Adrenal gland (tissue), 12 donors: ENCODE data around the gene SGK2. TPM values are rescaled to one million over a fixed set of nuclear protein-coding genes. Genes with fewer than 3 reads are reported as not detected.

Experiments
- DNase-seq, 7 donors: peaks; one replicate each; pipeline ENCODE4 v3.0.0-alpha.2; 2019 to 2020
- H3K27ac ChIP-seq, 5 donors: fragments of 200-600 bp; sonication (generic) in 4 of 5; 1 replicate in 3 of 5; 2 replicates in 2 of 5; pipeline versions ENCODE4 v1.5.1 to v1.8.0; 2016 to 2020; ENCODE audit warnings: mild to moderate bottlenecking in 1 of 5
- H3K27me3 ChIP-seq: fragments of 200-600 bp; 2 replicates; pipeline ENCODE4 v1.8.0; 2021
- H3K36me3 ChIP-seq, 2 donors: fragments of 200-600 bp; replicated peaks in 1 of 2; 1 replicate in 1 of 2; 2 replicates in 1 of 2; pipeline versions ENCODE4 v1.5.1 to v1.8.0; 2018 to 2022
- H3K4me1 ChIP-seq, 2 donors: fragments of 200-600 bp; replicated peaks in 1 of 2; 1 replicate in 1 of 2; 2 replicates in 1 of 2; pipeline versions ENCODE4 v1.5.1 to v1.8.0; 2018 to 2021
- H3K4me3 ChIP-seq, 4 donors: fragments of 200-600 bp; sonication (generic) in 3 of 4; one replicate each; pipeline ENCODE4 v1.5.1; 2016 to 2018
- H3K9me3 ChIP-seq, 3 donors: fragments of 200-600 bp; sonication (generic) in 1 of 3; replicated peaks in 1 of 3; 1 replicate in 2 of 3; 2 replicates in 1 of 3; pipeline versions ENCODE4 v1.5.1 to v1.8.0; 2016 to 2021
- CTCF ChIP-seq, 6 experiments: fragments of 450-650 bp in 4 of 6; fragments of 200-600 bp in 2 of 6; sonication (generic) in 1 of 6; IDR thresholded peaks; 1 replicate in 5 of 6; 2 replicates in 1 of 6; pipeline versions ENCODE4 v1.5.1 to v1.8.0; 2016 to 2021; ENCODE audit warnings: antibody characterized with exemption in 6 of 6, mild to moderate bottlenecking in 2 of 6, moderate library complexity in 1 of 6
- POLR2A ChIP-seq, 2 donors: fragments of 450-650 bp; IDR thresholded peaks; one replicate each; pipeline ENCODE4 v1.6.1; 2017; ENCODE audit warnings: antibody characterized with exemption in 2 of 2, mild to moderate bottlenecking in 2 of 2, moderate library complexity in 1 of 2
- whole genome bisulfite sequencing, 4 donors: extraction: QIAGEN DNeasy Blood & Tissue Kit in 2 of 4; methylation state at CpG; one replicate each; pipeline versions ENCODE4 v1.1.5 to v1.1.7; 2013 to 2017; 5-methylcytosine and 5-hydroxymethylcytosine counted together
- intact Hi-C, 2 donors: fragments of 100-400 bp; cut with DNase I; formaldehyde crosslinking; loops; one replicate each; pipeline versions ENCODE4 v1.14.1 to v1.15.0; 2022 to 2023
- polyA plus RNA-seq, 3 donors: library from polyadenylated mRNA; stranded (reverse); fragments of 200-250 nt in 2 of 3; fragments of 350-450 nt in 1 of 3; fragmentation: Illumina TruSeq in 1 of 3; extraction: RNeasy Lipid Tissue Mini Kit (QIAGEN cat#74804) in 1 of 3; gene quantifications; one replicate each; pipeline ENCODE4 v1.2.3, GENCODE V29; 2013 to 2014
- total RNA-seq, 9 donors: library from RNA; depleted of rRNA in 4 of 9; stranded (reverse); fragments of >200 nt in 4 of 9; fragments of 120-200 nt in 1 of 9; fragmentation: NEBNext Ultra II Directional in 1 of 9; extraction: Animal tissue kit (Norgen Biotek cat#: 25700) in 1 of 9; gene quantifications; one replicate each; pipeline versions ENCODE4 v1.1.0 to v1.2.4, GENCODE V29; 2013 to 2023
- donor health status: healthy with polysubstance abuse.
- donor health status: Bipolar disorder and iron deficiency.
- donor health status: DM: yes; HTN: yes; CAD: no.
- donor health status: DM: no; HTN: no; CAD: no.
- donor health status: DM: no; HTN: no; CAD: no.
- donor health status: DM: yes; HTN: yes; CAD: no.

Gene SGK2
- total and polyA plus RNA-seq, 12 donors: 0.38 to 4.9 (median 1.3) TPM; not detected in 2

GRCh38 chr20:43516251-43516824, 42.5 kb upstream of the SGK2 start:
- Histone ChIP-seq H3K36me3 (no peaks in the 10 kb centered on the region), H3K4me3 (no peak overlapping the region), H3K9me3 (no peaks in the 10 kb centered on the region), H3K4me1 (no peaks in the 10 kb centered on the region), H3K27me3 (no peaks in the 10 kb centered on the region), H3K27ac (no peak overlapping the region)
- WGBS, 4 donors: 94 to 100% (median 96%) methylated on average over 1 of the region's 1 CpG
- DNase-seq: no peak
- TF ChIP-seq POLR2A (IDR thresholded peaks at IDR 0.05): no peak
- no peak for TF ChIP-seq CTCF (IDR thresholded peaks at IDR 0.05)
- intact Hi-C loops: no loop called here

GRCh38 chr20:43520074-43520630, 38.7 kb upstream of the SGK2 start:
- no peaks in the 10 kb centered on the region for H3K27me3 ChIP-seq
- H3K27ac ChIP-seq: no peak overlapping the region
- no peak for DNase-seq
- 93 to 100% (median 97%) methylated on average over 1 of the region's 1 CpG for WGBS, 4 donors
- no peaks in the 10 kb centered on the region for H3K4me1 ChIP-seq
- intact Hi-C loops: no loop called here
- H3K36me3 ChIP-seq: no peaks in the 10 kb centered on the region
- TF ChIP-seq POLR2A (IDR thresholded peaks at IDR 0.05) (no peak), CTCF (IDR thresholded peaks at IDR 0.05) (no peak)
- H3K4me3 ChIP-seq: no peak overlapping the region
- no peaks in the 10 kb centered on the region for H3K9me3 ChIP-seq

- 79 to 95% (median 88%) methylated on average over 5 of the region's 5 CpGs for WGBS, 4 donors
- Histone ChIP-seq H3K36me3 (no peaks in the 10 kb centered on the region), H3K4me1 (no peaks in the 10 kb centered on the region), H3K9me3 (no peaks in the 10 kb centered on the region), H3K27ac (no peak overlapping the region), H3K27me3 (no peaks in the 10 kb centered on the region), H3K4me3 (no peak overlapping the region)
- DNase-seq: no peak
- intact Hi-C loops: no loop called here
- TF ChIP-seq POLR2A (IDR thresholded peaks at IDR 0.05) (no peak), CTCF (IDR thresholded peaks at IDR 0.05) (no peak)
Measured at GRCh38 chr20:43525021-43525420, 33.8 kb upstream of the SGK2 start.

- Histone ChIP-seq H3K4me3 (no peak overlapping the region), H3K36me3 (no peaks in the 10 kb centered on the region), H3K27me3 (no peaks in the 10 kb centered on the region), H3K9me3 (no peaks in the 10 kb centered on the region), H3K27ac (no peak overlapping the region), H3K4me1 (peaks cover 0 to 4% of the 10 kb centered on the region in 2 donors)
- WGBS, 4 donors: 84 to 93% (median 89%) methylated on average over 6 to 8 of the region's 8 CpGs
- DNase-seq: no peak
- intact Hi-C loops: no loop called here
- TF ChIP-seq POLR2A (IDR thresholded peaks at IDR 0.05): no peak
- no peak for TF ChIP-seq CTCF (IDR thresholded peaks at IDR 0.05)
Measured at GRCh38 chr20:43528258-43528875, 30.5 kb upstream of the SGK2 start.
